ENCODE results near the gene THRAP3.

THRAP3 gene

GRCh38 chr1:36223996-36224536, at the start of gene THRAP3:
Gene THRAP3 (plus strand): TSS chr1:36224443. CDS start chr1:36282564, 58,121 bp downstream.
- peak within 1 kb of the TSS; percentile 79 for H3K27ac ChIP-seq (ENCODE audit: poor library complexity, severe bottlenecking)
- peaks cover 39% of the 10 kb centered on the region for H3K36me3 ChIP-seq (ENCODE audit: low read depth)
- ATAC-seq (ENCODE audit: low read depth): peak; percentile 94

GRCh38 chr1:36174713-36175112, 49.5 kb upstream of the THRAP3 start:
- H3K36me3 ChIP-seq (ENCODE audit: low read depth): peaks cover 91% of the 10 kb centered on the region
- no peak overlapping the region for H3K4me3 ChIP-seq (ENCODE audit: severe bottlenecking)
- TF ChIP-seq CTCF (IDR thresholded peaks at IDR 0.05; ENCODE audit: poor library complexity, severe bottlenecking): no peak
- peaks cover 43% of the 10 kb centered on the region for H3K4me1 ChIP-seq (ENCODE audit: insufficient read depth, poor library complexity, severe bottlenecking)
- H3K9me3 ChIP-seq (ENCODE audit: severe bottlenecking): no peaks in the 10 kb centered on the region
- ATAC-seq (ENCODE audit: low read depth) (no peak), DNase-seq (ENCODE audit: low spot score) (no peak)
- H3K27ac ChIP-seq (ENCODE audit: poor library complexity, severe bottlenecking): peak overlapping the region; percentile 97
- H3K27me3 ChIP-seq (ENCODE audit: insufficient read depth, poor library complexity, severe bottlenecking): no peaks in the 10 kb centered on the region

More at GRCh38 chr1:36223996-36224536, at the start of gene THRAP3:
- H3K4me3 ChIP-seq (ENCODE audit: severe bottlenecking): peak within 1 kb of the TSS; percentile 71
- H3K9me3 ChIP-seq (ENCODE audit: severe bottlenecking): no peaks in the 10 kb centered on the region
- TF ChIP-seq CTCF (IDR thresholded peaks at IDR 0.05; ENCODE audit: poor library complexity, severe bottlenecking): no peak
- H3K4me1 ChIP-seq (ENCODE audit: insufficient read depth, poor library complexity, severe bottlenecking): peaks cover 17% of the 10 kb centered on the region
- no peaks in the 10 kb centered on the region for H3K27me3 ChIP-seq (ENCODE audit: insufficient read depth, poor library complexity, severe bottlenecking)
- peak; percentile 98 for DNase-seq (ENCODE audit: low spot score)

- no peaks in the 10 kb centered on the region for H3K27me3 ChIP-seq (ENCODE audit: insufficient read depth, poor library complexity, severe bottlenecking)
- peaks cover 36% of the 10 kb centered on the region for H3K4me1 ChIP-seq (ENCODE audit: insufficient read depth, poor library complexity, severe bottlenecking)
- no peak for TF ChIP-seq CTCF (IDR thresholded peaks at IDR 0.05; ENCODE audit: poor library complexity, severe bottlenecking)
- H3K27ac ChIP-seq (ENCODE audit: poor library complexity, severe bottlenecking): peak overlapping the region; percentile 97
- no peaks in the 10 kb centered on the region for H3K9me3 ChIP-seq (ENCODE audit: severe bottlenecking)
- no peak for DNase-seq (ENCODE audit: low spot score)
- no peak overlapping the region for H3K4me3 ChIP-seq (ENCODE audit: severe bottlenecking)
- H3K36me3 ChIP-seq (ENCODE audit: low read depth): peaks cover 91% of the 10 kb centered on the region
- no peak for ATAC-seq (ENCODE audit: low read depth)
Measured at GRCh38 chr1:36175137-36176095, 48.8 kb upstream of the THRAP3 start.

- ATAC-seq (ENCODE audit: low read depth): no peak
- no peak for DNase-seq (ENCODE audit: low spot score)
- no peaks in the 10 kb centered on the region for H3K27me3 ChIP-seq (ENCODE audit: insufficient read depth, poor library complexity, severe bottlenecking)
- no peak overlapping the region for H3K4me3 ChIP-seq (ENCODE audit: severe bottlenecking)
- no peaks in the 10 kb centered on the region for H3K9me3 ChIP-seq (ENCODE audit: severe bottlenecking)
- peaks cover 91% of the 10 kb centered on the region for H3K36me3 ChIP-seq (ENCODE audit: low read depth)
- peak overlapping the region; percentile 2 for H3K27ac ChIP-seq (ENCODE audit: poor library complexity, severe bottlenecking)
- H3K4me1 ChIP-seq (ENCODE audit: insufficient read depth, poor library complexity, severe bottlenecking): peaks cover 27% of the 10 kb centered on the region
- no peak for TF ChIP-seq CTCF (IDR thresholded peaks at IDR 0.05; ENCODE audit: poor library complexity, severe bottlenecking)
Measured at GRCh38 chr1:36176106-36176949, 47.9 kb upstream of the THRAP3 start.
